Measurements from ENCODE around the gene APOC4.
"Not testable (repeated sequence)": the region's sequence is repeated elsewhere in the genome, so short reads cannot be mapped to it uniquely, and the experiment has no call there.

Gene APOC4, protein sequence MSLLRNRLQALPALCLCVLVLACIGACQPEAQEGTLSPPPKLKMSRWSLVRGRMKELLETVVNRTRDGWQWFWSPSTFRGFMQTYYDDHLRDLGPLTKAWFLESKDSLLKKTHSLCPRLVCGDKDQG

DNA sequence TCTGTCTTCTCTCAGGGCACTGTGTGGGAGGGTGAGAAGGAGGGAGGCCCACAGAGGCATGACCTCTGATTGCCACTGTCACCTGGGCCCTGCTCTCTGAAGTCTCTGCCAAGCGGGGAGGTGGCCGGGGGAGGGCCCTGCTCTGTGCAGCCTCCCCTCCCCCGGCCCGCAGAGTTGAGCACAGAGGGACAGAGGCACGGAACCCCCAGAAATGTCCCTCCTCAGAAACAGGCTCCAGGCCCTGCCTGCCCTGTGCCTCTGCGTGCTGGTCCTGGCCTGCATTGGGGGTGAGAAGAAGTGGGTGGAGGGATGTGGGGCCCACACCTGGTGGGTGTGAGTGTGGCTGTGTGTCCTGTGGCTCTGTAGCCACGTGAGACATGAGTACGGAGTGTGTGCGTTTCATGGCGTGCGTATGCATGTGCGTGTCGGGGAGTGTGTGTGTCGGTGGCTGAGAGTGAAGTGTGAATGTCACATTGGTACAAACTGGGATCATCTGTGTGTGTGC lies at the start of gene APOC4:
Gene APOC4 (plus strand): TSS at position 171 of the 505 bp plus-strand sequence. CDS start 41 bp downstream, at position 212.
- no peak for DNase-seq (ENCODE audit: low spot score)

DNA sequence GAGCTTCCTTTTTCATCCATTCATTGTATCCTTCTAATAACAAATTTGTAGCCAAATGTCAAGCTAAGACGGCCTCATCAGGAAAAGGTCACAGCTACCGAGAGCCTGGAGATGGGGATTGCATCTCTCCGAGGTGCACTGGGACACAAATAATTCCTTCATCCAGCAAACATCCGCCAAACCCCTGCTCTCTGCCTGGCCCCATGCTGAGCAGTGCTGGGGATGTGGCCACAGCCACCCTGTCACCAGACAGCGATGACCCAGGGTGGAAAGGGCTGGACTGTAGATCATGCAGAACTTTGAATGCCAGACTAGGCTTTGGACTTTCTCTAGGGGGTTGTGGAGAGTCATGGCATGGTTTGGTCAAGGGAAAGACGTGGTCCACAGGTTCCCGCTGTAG lies 49.1 kb upstream of the APOC4 start:
- no peak for DNase-seq (ENCODE audit: low spot score)

DNA sequence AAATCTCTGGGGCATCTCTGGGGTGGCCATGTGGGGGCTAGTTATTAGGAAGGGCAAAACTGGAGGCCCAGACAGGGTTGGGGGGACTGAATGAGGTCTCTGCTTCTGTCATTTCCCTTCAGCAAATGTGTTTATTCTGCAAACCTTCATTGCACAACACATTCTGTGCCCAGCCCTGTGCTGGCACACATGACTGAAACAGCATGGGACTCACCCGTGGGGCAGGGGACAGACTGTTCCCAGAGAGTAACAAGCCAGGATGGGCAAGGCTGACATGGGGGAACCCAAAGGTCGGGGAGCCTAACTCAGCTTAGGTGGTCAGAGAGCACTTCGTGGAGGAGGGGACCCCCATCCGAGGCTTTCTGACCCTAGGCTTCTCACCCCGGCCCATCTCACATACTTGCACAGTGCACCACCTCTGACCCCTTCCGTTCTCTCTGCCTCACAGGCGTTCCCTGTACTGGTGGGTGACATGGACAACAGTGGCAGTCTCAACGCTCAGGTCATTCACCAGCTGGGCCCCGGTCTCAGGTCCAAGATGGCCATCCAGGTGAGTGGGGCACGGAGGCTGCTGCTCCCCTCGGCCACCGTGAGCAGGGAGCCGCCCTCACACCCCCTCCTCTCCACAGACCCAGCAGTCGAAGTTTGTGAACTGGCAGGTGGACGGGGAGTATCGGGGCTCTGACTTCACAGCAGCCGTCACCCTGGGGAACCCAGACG lies 48.5 kb upstream of the APOC4 start:
- no peak for DNase-seq (ENCODE audit: low spot score)

DNA sequence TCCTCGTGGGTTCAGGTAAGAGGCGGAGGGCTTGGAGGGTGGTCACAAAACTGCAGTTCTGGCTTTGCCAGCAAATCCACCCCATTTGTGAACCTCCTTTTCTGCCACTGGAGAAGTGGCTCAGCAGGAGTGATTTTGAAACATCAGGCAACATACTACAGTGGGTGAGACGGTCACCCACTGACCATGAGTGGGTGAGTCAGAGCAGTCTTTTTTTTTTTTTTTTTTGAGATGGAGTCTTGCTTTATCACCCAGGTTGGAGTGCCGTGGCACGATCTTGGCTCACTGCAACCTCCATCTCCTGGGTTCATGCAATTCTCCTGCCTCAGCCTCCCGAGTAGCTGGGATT lies 48.0 kb upstream of the APOC4 start:
- no peak for DNase-seq (ENCODE audit: low spot score)

DNA sequence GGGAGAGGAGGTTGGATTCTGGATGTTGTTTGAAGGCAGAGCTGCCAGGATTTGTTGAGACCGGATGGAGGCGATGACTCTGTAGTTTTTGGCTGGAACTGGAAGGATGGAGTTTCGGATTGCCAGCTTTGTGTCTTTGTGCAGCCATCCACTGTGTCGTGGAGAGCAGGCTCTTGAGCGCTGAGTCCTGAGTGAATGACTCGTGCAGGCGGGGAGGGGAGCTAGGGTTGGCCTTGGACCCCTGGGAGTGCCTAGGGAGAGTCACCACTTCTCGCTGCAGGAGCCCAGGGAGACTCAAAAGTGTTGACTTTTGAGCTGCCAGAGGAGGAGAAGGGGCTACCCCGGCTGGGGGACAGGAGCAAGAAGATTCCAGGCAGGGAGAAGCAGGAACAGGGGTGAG lies 47.1 kb upstream of the APOC4 start:
- no peak for DNase-seq (ENCODE audit: low spot score)

DNA sequence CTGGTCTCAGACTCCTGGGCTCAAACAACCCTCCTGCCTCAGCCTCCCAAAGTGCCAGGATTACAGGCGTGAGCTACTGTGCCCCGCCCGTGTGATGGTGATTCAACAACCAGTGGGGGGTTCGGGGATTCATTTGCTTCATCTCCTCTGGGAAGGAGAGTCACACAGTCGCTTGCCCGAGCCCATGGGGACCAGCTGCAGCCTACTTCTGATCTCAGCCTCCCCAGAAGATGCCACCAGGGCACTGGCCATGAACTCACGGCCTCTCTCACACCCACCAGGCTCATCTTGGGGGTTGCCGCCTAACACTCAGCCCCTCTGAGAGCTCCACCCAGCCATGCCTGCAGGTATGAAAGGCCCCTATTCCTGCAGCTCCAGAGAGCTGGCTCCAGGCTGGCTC lies 44.2 kb upstream of the APOC4 start:
- no peak for DNase-seq (ENCODE audit: low spot score)

DNA sequence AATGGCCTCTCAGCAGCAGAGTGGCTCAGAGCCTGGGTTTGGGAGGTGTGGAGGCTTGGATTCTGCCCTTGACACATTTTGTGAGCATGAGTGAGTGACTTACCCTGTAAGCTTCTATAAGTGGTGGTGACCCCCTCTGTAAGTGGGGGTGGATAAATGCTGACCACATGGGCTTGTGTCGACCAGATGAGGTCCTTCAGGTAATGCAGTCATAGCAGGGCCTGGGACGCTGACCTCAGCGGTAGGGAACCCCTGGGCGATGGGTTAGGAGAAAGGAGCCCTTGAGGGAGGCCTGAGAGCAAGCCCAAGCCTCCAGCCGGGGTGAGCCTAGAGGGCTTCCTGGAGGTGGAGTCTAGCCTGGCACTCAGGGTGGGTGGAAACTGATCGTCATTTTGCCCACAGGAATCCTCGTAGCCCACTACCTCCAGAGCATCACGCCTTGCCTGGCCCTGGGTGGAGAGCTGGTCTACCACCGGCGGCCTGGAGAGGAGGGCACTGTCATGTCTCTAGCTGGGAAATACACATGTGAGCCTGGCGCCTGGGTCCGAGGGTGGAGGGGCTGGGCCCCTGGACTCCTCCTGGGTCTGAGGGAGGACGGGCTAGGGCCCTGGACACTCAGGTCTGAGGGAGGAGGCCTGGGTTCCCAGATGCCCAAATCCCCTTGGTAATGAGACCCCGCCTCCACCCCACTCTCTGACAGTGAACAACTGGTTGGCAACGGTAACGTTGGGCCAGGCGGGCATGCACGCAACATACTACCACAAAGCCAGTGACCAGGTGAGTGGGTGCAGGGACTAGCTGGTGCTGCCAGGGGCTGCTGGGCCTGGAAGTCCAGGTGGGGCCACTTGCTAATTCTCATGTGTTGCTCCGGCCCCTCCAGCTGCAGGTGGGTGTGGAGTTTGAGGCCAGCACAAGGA lies 41.5 kb upstream of the APOC4 start:
- DNase-seq (ENCODE audit: low spot score) = no peak

DNA sequence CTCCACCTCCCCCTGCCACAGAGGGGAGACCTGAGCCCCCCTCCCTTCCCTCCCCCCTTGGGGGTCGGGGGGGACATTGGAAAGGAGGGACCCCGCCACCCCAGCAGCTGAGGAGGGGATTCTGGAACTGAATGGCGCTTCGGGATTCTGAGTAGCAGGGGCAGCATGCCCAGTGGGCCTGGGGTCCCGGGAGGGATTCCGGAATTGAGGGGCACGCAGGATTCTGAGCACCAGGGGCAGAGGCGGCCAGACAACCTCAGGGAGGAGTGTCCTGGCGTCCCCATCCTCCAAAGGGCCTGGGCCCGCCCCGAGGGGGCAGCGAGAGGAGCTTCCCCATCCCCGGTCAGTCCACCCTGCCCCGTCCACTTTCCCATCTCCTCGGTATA lies 38.8 kb upstream of the APOC4 start:
- no peak for DNase-seq (ENCODE audit: low spot score)

DNA sequence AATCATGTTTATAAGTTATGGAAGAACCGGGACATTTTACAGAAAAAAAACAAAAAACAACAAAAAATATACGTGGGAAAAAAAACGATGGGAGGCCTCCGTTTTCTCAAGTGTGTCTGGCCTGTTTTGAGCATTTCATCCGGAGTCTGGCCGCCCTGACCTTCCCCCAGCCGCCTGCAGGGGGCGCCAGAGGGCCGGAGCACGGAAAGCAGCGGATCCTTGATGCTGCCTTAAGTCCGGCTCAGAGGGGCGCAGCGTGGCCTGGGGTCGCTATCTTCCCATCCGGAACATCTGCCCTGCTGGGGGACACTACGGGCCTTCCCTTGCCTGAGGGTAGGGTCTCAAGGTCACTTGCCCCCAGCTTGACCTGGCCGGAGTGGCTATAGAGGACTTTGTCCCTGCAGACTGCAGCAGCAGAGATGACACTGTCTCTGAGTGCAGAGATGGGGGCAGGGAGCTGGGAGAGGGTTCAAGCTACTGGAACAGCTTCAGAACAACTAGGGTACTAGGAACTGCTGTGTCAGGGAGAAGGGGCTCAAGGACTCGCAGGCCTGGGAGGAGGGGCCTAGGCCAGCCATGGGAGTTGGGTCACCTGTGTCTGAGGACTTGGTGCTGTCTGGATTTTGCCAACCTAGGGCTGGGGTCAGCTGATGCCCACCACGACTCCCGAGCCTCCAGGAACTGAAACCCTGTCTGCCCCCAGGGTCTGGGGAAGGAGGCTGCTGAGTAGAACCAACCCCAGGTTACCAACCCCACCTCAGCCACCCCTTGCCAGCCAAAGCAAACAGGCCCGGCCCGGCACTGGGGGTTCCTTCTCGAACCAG lies 38.2 kb upstream of the APOC4 start:
- peak; percentile 60 for DNase-seq (ENCODE audit: low spot score)

DNA sequence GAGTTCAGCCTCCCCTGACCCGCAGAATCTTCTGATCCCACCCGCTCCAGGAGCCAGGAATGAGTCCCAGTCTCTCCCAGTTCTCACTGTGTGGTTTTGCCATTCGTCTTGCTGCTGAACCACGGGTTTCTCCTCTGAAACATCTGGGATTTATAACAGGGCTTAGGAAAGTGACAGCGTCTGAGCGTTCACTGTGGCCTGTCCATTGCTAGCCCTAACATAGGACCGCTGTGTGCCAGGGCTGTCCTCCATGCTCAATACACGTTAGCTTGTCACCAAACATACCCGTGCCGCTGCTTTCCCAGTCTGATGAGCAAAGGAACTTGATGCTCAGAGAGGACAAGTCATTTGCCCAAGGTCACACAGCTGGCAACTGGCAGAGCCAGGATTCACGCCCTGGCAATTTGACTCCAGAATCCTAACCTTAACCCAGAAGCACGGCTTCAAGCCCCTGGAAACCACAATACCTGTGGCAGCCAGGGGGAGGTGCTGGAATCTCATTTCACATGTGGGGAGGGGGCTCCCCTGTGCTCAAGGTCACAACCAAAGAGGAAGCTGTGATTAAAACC lies 37.5 kb upstream of the APOC4 start:
- no peak for DNase-seq (ENCODE audit: low spot score)

DNA sequence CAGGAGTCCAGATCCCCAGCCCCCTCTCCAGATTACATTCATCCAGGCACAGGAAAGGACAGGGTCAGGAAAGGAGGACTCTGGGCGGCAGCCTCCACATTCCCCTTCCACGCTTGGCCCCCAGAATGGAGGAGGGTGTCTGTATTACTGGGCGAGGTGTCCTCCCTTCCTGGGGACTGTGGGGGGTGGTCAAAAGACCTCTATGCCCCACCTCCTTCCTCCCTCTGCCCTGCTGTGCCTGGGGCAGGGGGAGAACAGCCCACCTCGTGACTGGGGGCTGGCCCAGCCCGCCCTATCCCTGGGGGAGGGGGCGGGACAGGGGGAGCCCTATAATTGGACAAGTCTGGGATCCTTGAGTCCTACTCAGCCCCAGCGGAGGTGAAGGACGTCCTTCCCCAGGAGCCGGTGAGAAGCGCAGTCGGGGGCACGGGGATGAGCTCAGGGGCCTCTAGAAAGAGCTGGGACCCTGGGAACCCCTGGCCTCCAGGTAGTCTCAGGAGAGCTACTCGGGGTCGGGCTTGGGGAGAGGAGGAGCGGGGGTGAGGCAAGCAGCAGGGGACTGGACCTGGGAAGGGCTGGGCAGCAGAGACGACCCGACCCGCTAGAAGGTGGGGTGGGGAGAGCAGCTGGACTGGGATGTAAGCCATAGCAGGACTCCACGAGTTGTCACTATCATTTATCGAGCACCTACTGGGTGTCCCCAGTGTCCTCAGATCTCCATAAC lies 36.4 kb upstream of the APOC4 start, which contains the start of gene APOE:
Gene APOE (plus strand): TSS at position 360 of the 724 bp plus-strand sequence. CDS start 829 bp downstream, outside the sequence.
- peak; percentile 66 for DNase-seq (ENCODE audit: low spot score)

DNA sequence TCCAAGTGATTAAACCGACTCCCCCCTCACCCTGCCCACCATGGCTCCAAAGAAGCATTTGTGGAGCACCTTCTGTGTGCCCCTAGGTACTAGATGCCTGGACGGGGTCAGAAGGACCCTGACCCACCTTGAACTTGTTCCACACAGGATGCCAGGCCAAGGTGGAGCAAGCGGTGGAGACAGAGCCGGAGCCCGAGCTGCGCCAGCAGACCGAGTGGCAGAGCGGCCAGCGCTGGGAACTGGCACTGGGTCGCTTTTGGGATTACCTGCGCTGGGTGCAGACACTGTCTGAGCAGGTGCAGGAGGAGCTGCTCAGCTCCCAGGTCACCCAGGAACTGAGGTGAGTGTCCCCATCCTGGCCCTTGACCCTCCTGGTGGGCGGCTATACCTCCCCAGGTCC lies 34.4 kb upstream of the APOC4 start:
- DNase-seq (ENCODE audit: low spot score) = no peak

DNA sequence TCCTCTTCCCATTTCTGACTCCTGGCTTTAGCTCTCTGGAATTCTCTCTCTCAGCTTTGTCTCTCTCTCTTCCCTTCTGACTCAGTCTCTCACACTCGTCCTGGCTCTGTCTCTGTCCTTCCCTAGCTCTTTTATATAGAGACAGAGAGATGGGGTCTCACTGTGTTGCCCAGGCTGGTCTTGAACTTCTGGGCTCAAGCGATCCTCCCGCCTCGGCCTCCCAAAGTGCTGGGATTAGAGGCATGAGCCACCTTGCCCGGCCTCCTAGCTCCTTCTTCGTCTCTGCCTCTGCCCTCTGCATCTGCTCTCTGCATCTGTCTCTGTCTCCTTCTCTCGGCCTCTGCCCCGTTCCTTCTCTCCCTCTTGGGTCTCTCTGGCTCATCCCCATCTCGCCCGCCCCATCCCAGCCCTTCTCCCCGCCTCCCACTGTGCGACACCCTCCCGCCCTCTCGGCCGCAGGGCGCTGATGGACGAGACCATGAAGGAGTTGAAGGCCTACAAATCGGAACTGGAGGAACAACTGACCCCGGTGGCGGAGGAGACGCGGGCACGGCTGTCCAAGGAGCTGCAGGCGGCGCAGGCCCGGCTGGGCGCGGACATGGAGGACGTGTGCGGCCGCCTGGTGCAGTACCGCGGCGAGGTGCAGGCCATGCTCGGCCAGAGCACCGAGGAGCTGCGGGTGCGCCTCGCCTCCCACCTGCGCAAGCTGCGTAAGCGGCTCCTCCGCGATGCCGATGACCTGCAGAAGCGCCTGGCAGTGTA lies 33.8 kb upstream of the APOC4 start:
- DNase-seq (ENCODE audit: low spot score) = no peak

DNA sequence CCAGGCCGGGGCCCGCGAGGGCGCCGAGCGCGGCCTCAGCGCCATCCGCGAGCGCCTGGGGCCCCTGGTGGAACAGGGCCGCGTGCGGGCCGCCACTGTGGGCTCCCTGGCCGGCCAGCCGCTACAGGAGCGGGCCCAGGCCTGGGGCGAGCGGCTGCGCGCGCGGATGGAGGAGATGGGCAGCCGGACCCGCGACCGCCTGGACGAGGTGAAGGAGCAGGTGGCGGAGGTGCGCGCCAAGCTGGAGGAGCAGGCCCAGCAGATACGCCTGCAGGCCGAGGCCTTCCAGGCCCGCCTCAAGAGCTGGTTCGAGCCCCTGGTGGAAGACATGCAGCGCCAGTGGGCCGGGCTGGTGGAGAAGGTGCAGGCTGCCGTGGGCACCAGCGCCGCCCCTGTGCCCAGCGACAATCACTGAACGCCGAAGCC lies 33.2 kb upstream of the APOC4 start:
- no peak for DNase-seq (ENCODE audit: low spot score)

DNA sequence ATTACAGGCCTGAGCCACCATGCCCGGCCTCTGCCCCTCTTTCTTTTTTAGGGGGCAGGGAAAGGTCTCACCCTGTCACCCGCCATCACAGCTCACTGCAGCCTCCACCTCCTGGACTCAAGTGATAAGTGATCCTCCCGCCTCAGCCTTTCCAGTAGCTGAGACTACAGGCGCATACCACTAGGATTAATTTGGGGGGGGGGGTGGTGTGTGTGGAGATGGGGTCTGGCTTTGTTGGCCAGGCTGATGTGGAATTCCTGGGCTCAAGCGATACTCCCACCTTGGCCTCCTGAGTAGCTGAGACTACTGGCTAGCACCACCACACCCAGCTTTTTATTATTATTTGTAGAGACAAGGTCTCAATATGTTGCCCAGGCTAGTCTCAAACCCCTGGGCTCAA lies 32.3 kb upstream of the APOC4 start:
- no peak for DNase-seq (ENCODE audit: low spot score)

DNA sequence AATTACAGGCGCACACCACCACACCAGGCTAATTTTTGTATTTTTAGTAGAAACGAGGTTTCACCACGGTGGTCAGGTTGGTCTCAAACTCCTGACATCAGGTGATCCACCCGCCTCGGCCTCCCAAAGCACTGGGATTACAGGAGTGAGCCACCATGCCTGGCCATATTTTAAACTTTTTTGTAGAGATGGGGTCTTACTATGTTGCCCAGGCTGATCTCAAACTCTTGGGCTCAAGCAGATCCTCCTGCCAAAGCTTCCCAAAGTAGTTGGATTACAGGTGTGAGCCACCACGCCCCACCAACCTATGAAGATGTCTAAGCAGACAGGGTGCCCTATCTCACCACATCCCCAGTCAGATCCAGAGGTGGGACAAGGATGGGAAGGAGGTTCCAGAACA lies 30.1 kb upstream of the APOC4 start:
- DNase-seq (ENCODE audit: low spot score) = not testable (repeated sequence)

DNA sequence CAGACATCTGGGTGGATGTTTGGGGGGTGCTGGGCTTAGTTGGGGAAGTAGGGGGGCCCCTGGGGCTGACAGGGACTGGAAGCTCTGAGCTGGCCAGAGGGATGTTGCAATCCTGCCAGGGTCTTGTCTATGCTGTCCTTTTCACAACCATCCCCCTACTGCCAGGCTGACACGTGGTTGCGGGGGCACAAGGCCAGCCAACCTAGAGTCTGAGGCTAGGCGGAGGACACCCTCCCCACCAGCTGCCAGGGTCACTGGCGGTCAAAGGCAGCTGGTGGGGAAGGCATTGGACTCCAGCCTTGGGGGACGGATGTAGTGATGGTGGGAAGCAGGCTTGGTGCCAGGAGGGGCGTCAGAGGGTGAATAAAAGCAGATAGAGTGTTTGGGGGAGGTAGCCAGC lies 29.2 kb upstream of the APOC4 start:
- peak; percentile 89 for DNase-seq (ENCODE audit: low spot score)

DNA sequence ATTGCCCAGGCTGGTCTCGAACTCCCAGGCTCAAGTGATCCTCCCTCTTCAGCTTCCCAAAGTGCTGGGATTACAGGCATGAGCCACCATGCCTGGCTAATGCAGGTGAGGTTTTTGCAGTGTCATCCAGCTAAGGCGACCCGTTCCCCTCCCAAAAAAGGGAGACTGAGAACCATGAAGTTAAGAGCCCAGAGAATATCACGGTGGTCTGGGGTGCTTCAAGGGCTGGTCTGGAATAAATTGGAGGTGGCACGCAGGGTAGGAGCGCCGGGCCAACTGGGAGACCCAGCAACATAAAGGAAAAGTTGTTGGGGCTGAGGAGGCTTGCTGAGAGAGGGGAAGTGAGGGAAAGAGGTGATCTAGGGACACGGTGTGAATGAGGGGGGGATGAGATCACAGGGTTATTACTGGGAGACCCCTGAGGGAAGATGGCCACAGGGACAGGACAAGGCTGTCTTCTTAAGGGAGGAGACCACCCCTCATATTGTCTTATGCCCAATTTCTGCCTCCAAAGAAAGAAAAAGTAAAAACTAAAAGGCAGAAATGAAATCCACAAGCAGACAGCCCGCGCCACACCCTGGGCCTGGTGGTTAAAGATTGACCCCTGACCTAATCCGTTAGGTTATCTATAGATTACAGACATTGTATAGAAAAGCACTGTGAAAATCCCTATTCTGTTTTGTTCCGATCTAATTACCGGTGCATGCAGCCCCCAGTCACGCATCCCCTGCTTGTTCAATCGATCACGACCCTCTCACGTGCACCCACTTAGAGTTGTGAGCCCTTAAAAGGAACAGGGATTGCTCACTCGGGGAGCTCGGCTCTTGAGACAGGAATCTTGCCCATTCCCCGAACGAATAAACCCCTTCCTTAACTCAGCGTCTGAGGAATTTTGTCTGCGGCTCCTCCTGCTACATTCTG lies 28.3 kb upstream of the APOC4 start:
- DNase-seq (ENCODE audit: low spot score) = not testable (repeated sequence)

Data from putamen (tissue), 1 donor.